GM18505 (cell line): ENCODE results near the gene GUCY1A2.

Experiments used
- ATAC-seq: cut with Tn5 transposase; IDR thresholded peaks from one replicate; pipeline ENCODE4 v1.9.1; 2021; ENCODE audit not compliant: unreplicated experiment
- POLR2A ChIP-seq: IDR thresholded peaks from 4 replicates; pipeline ENCODE4 v1.6.1; 2011; ENCODE audit warnings: borderline replicate concordance; ENCODE audit not compliant: insufficient read depth, insufficient read length; ENCODE audit errors: extremely low read depth

The GUCY1A2 gene

GRCh38 chr11:107017433-107018218 lies 650 bp downstream of the GUCY1A2 start:
- peak; percentile 62 for ATAC-seq
- TF ChIP-seq POLR2A = no peak

- no peak for ATAC-seq
- no peak for TF ChIP-seq POLR2A
Observed at GRCh38 chr11:107017104-107017432, 1.2 kb downstream of the GUCY1A2 start.

- no peak for ATAC-seq
- no peak for TF ChIP-seq POLR2A
Observed at GRCh38 chr11:107014871-107015270, 3.4 kb downstream of the GUCY1A2 start.

GRCh38 chr11:107011977-107012376 lies 6.3 kb downstream of the GUCY1A2 start:
- TF ChIP-seq POLR2A = no peak
- no peak for ATAC-seq

GRCh38 chr11:107009190-107009589 lies 9.1 kb downstream of the GUCY1A2 start:
- no peak for TF ChIP-seq POLR2A
- no peak for ATAC-seq

- TF ChIP-seq POLR2A = no peak
- ATAC-seq = no peak
Observed at GRCh38 chr11:107006076-107006833, 12.0 kb downstream of the GUCY1A2 start.

GRCh38 chr11:106999196-106999595 lies 19.1 kb downstream of the GUCY1A2 start:
- no peak for TF ChIP-seq POLR2A
- no peak for ATAC-seq

GRCh38 chr11:106998916-106999188 lies 19.4 kb downstream of the GUCY1A2 start:
- TF ChIP-seq POLR2A = no peak
- no peak for ATAC-seq

- no peak for TF ChIP-seq POLR2A
- no peak for ATAC-seq
Observed at GRCh38 chr11:106998116-106998915, 20.0 kb downstream of the GUCY1A2 start.

- ATAC-seq = no peak
- no peak for TF ChIP-seq POLR2A
Observed at GRCh38 chr11:106997227-106997626, 21.0 kb downstream of the GUCY1A2 start.

- no peak for TF ChIP-seq POLR2A
- ATAC-seq = no peak
Observed at GRCh38 chr11:106996691-106997090, 21.6 kb downstream of the GUCY1A2 start.

- TF ChIP-seq POLR2A = no peak
- no peak for ATAC-seq
Observed at GRCh38 chr11:106990331-106990730, 27.9 kb downstream of the GUCY1A2 start.

GRCh38 chr11:106989078-106989455 lies 29.2 kb downstream of the GUCY1A2 start:
- TF ChIP-seq POLR2A = no peak
- no peak for ATAC-seq
